ENCODE measurements around the gene ANKRD13C.

- TF ChIP-seq CTCF (conservative IDR thresholded peaks at IDR 0.05) (no peak), EZH2 (IDR thresholded peaks at IDR 0.05; ENCODE audit: low read depth) (no peak)
Observed at GRCh38 chr1:70318191-70318590, 36.3 kb downstream of the ANKRD13C start.

Measured in PC-9 (cell line).